ENCODE data around the gene EFCAB7. TPM values are rescaled to one million over a fixed set of nuclear protein-coding genes. Genes with fewer than 3 reads are reported as not detected.

EFCAB7 gene
- total and polyA plus RNA-seq, 2 of the 13 experiments (the other 11 are each of a cell fraction or from before 2014, with no cell fraction given), result 1.7 to 5.4 TPM

- TF ChIP-seq, protein P1, sequence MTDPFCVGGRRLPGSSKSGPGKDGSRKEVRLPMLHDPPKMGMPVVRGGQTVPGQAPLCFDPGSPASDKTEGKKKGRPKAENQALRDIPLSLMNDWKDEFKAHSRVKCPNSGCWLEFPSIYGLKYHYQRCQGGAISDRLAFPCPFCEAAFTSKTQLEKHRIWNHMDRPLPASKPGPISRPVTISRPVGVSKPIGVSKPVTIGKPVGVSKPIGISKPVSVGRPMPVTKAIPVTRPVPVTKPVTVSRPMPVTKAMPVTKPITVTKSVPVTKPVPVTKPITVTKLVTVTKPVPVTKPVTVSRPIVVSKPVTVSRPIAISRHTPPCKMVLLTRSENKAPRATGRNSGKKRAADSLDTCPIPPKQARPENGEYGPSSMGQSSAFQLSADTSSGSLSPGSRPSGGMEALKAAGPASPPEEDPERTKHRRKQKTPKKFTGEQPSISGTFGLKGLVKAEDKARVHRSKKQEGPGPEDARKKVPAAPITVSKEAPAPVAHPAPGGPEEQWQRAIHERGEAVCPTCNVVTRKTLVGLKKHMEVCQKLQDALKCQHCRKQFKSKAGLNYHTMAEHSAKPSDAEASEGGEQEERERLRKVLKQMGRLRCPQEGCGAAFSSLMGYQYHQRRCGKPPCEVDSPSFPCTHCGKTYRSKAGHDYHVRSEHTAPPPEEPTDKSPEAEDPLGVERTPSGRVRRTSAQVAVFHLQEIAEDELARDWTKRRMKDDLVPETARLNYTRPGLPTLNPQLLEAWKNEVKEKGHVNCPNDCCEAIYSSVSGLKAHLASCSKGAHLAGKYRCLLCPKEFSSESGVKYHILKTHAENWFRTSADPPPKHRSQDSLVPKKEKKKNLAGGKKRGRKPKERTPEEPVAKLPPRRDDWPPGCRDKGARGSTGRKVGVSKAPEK (CRISPR knock-in tag; IDR thresholded peaks at IDR 0.05; ENCODE audit: borderline replicate concordance), result no peak
- TF ChIP-seq MIXL1 (CRISPR knock-in tag; IDR thresholded peaks at IDR 0.05) (no peak), BRF2 (CRISPR knock-in tag; IDR thresholded peaks at IDR 0.05) (no peak), ZHX2 (IDR thresholded peaks at IDR 0.05; ENCODE audit: low read depth) (0 out of 2 replicates have a peak, but pooled peaks have one; percentile 16), ZHX2 (CRISPR knock-in tag; IDR thresholded peaks at IDR 0.05; ENCODE audit: borderline replicate concordance) (no peak), MYC (CRISPR knock-in tag; IDR thresholded peaks at IDR 0.05; ENCODE audit: borderline replicate concordance) (peak; percentile 64; the same call in 1 of the 2 replicates), ZNF24 (IDR thresholded peaks at IDR 0.05) (no peak), HMG20A (CRISPR knock-in tag; IDR thresholded peaks at IDR 0.05; ENCODE audit: borderline replicate concordance) (no peak), ZMAT3 (CRISPR knock-in tag; conservative IDR thresholded peaks at IDR 0.05) (peak; percentile 83; the same call in 1 of the 2 replicates)
- TF ChIP-seq, protein P2, sequence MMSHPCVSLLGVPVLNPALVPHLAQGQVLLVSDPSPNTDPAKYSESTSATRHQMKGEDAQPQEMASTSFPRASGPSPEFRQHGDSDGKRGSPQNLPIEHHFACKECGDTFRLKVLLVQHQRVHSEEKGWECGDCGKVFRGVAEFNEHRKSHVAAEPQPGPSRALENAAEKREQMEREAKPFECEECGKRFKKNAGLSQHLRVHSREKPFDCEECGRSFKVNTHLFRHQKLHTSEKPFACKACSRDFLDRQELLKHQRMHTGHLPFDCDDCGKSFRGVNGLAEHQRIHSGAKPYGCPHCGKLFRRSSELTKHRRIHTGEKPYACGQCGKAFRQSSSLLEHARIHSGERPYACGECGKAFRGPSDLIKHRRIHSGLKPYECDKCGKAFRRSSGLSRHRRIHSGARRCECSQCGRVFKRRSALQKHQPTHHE (CRISPR knock-in tag; IDR thresholded peaks at IDR 0.05; ENCODE audit: borderline replicate concordance), result no peak
- TF ChIP-seq, protein P3, sequence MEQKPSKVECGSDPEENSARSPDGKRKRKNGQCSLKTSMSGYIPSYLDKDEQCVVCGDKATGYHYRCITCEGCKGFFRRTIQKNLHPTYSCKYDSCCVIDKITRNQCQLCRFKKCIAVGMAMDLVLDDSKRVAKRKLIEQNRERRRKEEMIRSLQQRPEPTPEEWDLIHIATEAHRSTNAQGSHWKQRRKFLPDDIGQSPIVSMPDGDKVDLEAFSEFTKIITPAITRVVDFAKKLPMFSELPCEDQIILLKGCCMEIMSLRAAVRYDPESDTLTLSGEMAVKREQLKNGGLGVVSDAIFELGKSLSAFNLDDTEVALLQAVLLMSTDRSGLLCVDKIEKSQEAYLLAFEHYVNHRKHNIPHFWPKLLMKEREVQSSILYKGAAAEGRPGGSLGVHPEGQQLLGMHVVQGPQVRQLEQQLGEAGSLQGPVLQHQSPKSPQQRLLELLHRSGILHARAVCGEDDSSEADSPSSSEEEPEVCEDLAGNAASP (CRISPR knock-in tag; IDR thresholded peaks at IDR 0.05; ENCODE audit: borderline replicate concordance), result 0 out of 2 replicates have a peak, but pooled peaks have one; percentile 22
- TF ChIP-seq, protein P4, sequence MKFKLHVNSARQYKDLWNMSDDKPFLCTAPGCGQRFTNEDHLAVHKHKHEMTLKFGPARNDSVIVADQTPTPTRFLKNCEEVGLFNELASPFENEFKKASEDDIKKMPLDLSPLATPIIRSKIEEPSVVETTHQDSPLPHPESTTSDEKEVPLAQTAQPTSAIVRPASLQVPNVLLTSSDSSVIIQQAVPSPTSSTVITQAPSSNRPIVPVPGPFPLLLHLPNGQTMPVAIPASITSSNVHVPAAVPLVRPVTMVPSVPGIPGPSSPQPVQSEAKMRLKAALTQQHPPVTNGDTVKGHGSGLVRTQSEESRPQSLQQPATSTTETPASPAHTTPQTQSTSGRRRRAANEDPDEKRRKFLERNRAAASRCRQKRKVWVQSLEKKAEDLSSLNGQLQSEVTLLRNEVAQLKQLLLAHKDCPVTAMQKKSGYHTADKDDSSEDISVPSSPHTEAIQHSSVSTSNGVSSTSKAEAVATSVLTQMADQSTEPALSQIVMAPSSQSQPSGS (CRISPR knock-in tag; IDR thresholded peaks at IDR 0.05), result peak; percentile 15; the same call in 1 of the 2 replicates
- TF ChIP-seq, protein P5, sequence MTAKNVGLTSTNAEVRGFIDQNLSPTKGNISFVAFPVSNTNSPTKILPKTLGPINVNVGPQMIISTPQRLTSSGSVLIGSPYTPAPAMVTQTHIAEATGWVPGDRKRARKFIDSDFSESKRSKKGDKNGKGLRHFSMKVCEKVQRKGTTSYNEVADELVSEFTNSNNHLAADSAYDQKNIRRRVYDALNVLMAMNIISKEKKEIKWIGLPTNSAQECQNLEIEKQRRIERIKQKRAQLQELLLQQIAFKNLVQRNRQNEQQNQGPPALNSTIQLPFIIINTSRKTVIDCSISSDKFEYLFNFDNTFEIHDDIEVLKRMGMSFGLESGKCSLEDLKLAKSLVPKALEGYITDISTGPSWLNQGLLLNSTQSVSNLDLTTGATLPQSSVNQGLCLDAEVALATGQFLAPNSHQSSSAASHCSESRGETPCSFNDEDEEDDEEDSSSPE (CRISPR knock-in tag; IDR thresholded peaks at IDR 0.05), result peak; percentile 32; the same call in 1 of the 2 replicates
Measured at GRCh38 chr1:63593303-63593885, 70.1 kb downstream of the EFCAB7 start, which contains the start of gene PGM1 (continued).
